Stimulated activated naive CD8-positive, alpha-beta T cell treated with anti-CD3 and anti-CD28 coated beads, Interleukin-15, amount 100 ng/mL, for 72 hours (primary cell): ENCODE measurements around the gene SLC10A3.

Experiments used
- ATAC-seq: fragments of 150-1000 bp; cut with Tn5 transposase; 2 replicates; pipeline ENCODE4 v1.10.0; 2021; ENCODE audit warnings: mild to moderate bottlenecking, moderate library complexity
- DNase-seq, 2 donors: peaks; one replicate each; pipeline ENCODE4 v3.0.0; 2021 to 2022
- H3K27ac Mint-ChIP-seq, 2 donors: one replicate each; pipeline ENCODE4 v1.8.0; 2022; ENCODE audit warnings: mild to moderate bottlenecking in 2 of 2, mixed read lengths in 2 of 2, moderate library complexity in 2 of 2
- H3K27me3 Mint-ChIP-seq: one replicate; pipeline ENCODE4 v1.8.0; 2022; ENCODE audit warnings: mixed read lengths
- H3K4me1 Mint-ChIP-seq: one replicate; pipeline ENCODE4 v1.8.0; 2022; ENCODE audit warnings: mild to moderate bottlenecking, mixed read lengths
- H3K4me3 Mint-ChIP-seq, 2 donors: one replicate each; pipeline ENCODE4 v1.8.0; 2022; ENCODE audit warnings: mild to moderate bottlenecking in 2 of 2, mixed read lengths in 2 of 2, moderate library complexity in 1 of 2
- H3K9me3 Mint-ChIP-seq, 2 donors: one replicate each; pipeline ENCODE4 v1.8.0; 2022; ENCODE audit warnings: mixed read lengths in 2 of 2

SLC10A3 gene

DNA sequence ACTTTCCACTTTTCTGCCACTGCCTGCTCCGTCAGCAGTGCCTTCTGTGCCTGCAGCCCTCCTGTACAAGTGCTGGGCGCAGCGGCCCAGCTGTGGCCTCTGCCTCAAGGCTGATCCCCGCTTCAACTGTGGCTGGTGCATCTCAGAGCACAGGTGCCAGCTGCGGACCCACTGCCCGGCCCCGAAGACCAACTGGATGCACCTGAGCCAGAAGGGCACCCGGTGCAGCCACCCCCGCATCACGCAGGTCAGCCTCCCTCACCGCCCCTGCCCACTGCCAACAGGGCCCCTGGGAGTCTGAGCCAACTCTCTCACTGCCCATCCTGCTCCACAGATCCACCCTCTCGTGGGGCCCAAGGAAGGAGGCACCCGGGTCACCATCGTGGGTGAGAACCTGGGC lies 24.8 kb downstream of the SLC10A3 start:
- H3K4me3 Mint-ChIP-seq, result no peak overlapping the region
- H3K27me3 Mint-ChIP-seq, result no peaks in the 10 kb centered on the region
- H3K4me1 Mint-ChIP-seq, result peaks cover 10% of the 10 kb centered on the region
- H3K9me3 Mint-ChIP-seq, result no peaks in the 10 kb centered on the region
- DNase-seq (no peak), ATAC-seq (no peak)
- no peak overlapping the region for H3K27ac Mint-ChIP-seq

- Mint-ChIP-seq H3K27ac (no peak overlapping the region), H3K4me3 (no peak overlapping the region), H3K27me3 (no peaks in the 10 kb centered on the region), H3K4me1 (peaks cover 17% of the 10 kb centered on the region), H3K9me3 (no peaks in the 10 kb centered on the region)
- no peak for ATAC-seq
- no peak for DNase-seq
Observed at GRCh38 chrX:154464806-154465365, 25.5 kb downstream of the SLC10A3 start.

- no peaks in the 10 kb centered on the region for H3K27me3 Mint-ChIP-seq
Observed at GRCh38 chrX:154463611-154464220, 26.7 kb downstream of the SLC10A3 start.

GRCh38 chrX:154462396-154462795 lies 28.0 kb downstream of the SLC10A3 start:
- Mint-ChIP-seq H3K4me3 (no peak overlapping the region), H3K27ac (no peak overlapping the region), H3K27me3 (no peaks in the 10 kb centered on the region), H3K4me1 (peaks cover 27% of the 10 kb centered on the region), H3K9me3 (no peaks in the 10 kb centered on the region)
- no peak for ATAC-seq
- no peak for DNase-seq

More at GRCh38 chrX:154463611-154464220, 26.7 kb downstream of the SLC10A3 start:
- no peak for ATAC-seq
- DNase-seq, result no peak
- H3K27ac Mint-ChIP-seq, result no peak overlapping the region
- no peak overlapping the region for H3K4me3 Mint-ChIP-seq
- H3K4me1 Mint-ChIP-seq, result peaks cover 26% of the 10 kb centered on the region
- no peaks in the 10 kb centered on the region for H3K9me3 Mint-ChIP-seq

GRCh38 chrX:154460326-154460725 lies 30.1 kb downstream of the SLC10A3 start:
- Mint-ChIP-seq H3K4me1 (peaks cover 32% of the 10 kb centered on the region), H3K27me3 (no peaks in the 10 kb centered on the region), H3K9me3 (no peaks in the 10 kb centered on the region), H3K4me3 (peak overlapping the region; percentile 85 to 86), H3K27ac (no peak overlapping the region)
- DNase-seq, result no peak
- no peak for ATAC-seq

GRCh38 chrX:154459832-154460231 lies 30.6 kb downstream of the SLC10A3 start:
- Mint-ChIP-seq H3K9me3 (no peaks in the 10 kb centered on the region), H3K27ac (no peak overlapping the region), H3K4me3 (peak overlapping the region; percentile 85 to 86), H3K27me3 (no peaks in the 10 kb centered on the region), H3K4me1 (peaks cover 32% of the 10 kb centered on the region)
- DNase-seq (no peak), ATAC-seq (no peak)

GRCh38 chrX:154458954-154459778 lies 31.3 kb downstream of the SLC10A3 start:
- Mint-ChIP-seq H3K9me3 (no peaks in the 10 kb centered on the region), H3K27ac (peak overlapping the region; percentile 81 to 91), H3K4me3 (peak overlapping the region; percentile 85 to 86), H3K4me1 (peaks cover 32% of the 10 kb centered on the region), H3K27me3 (no peaks in the 10 kb centered on the region)
- no peak for DNase-seq
- ATAC-seq, result peak; percentile 60

GRCh38 chrX:154458116-154458953 lies 32.1 kb downstream of the SLC10A3 start, which contains the start of gene PLXNA3:
PLXNA3 (plus strand) TSS chrX:154458281; CDS start chrX:154460184, 1,903 bp downstream.
- H3K27ac Mint-ChIP-seq, result peak within 1 kb of the TSS; percentile 87 to 97
- ATAC-seq, result peak; percentile 85
- peak within 1 kb of the TSS; percentile 88 to 89 for H3K4me3 Mint-ChIP-seq
- peak; percentile 67 to 75 for DNase-seq
- peaks cover 32% of the 10 kb centered on the region for H3K4me1 Mint-ChIP-seq
- H3K27me3 Mint-ChIP-seq, result no peaks in the 10 kb centered on the region
- no peaks in the 10 kb centered on the region for H3K9me3 Mint-ChIP-seq

DNA sequence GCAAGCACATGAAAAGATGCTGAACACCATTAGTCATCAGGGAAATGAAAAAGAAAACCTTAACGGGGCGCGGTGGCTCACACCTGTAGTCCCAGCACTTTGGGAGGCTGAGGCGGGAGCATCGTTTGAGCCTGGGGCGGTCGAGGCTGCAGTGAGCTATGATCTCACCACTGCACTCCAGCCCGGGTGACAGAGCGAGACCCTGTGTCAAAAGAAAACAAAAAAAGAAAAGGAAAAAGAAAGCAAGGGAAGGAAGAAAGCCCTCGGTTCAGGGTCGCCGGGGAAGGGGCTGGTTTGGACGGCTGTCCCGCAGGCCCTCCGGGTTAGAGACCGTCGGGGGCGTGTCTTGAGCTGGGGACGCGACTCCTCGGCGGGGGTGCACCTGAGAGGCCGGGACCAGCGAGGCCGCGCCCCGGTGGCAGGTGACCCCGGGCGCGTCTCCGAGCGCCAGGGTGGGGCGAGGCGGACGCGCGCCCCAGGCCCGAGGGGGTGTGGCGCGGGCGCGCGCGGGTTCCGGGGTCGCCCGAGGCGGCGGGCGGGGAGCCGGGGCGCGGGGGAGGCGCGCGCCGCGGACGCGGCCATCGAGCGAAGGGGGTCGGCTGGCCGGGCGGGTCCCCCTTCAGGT lies 32.8 kb downstream of the SLC10A3 start:
- Mint-ChIP-seq H3K9me3 (no peaks in the 10 kb centered on the region), H3K4me3 (peak overlapping the region; percentile 88 to 89), H3K4me1 (peaks cover 32% of the 10 kb centered on the region), H3K27me3 (no peaks in the 10 kb centered on the region), H3K27ac (peak overlapping the region; percentile 87 to 97)
- DNase-seq (peak; percentile 58 to 66), ATAC-seq (peak; percentile 73)

GRCh38 chrX:154452823-154453222 lies 37.6 kb downstream of the SLC10A3 start:
- no peak overlapping the region for H3K27ac Mint-ChIP-seq
- no peak for DNase-seq
- ATAC-seq, result no peak
- H3K4me3 Mint-ChIP-seq, result no peak overlapping the region
- H3K4me1 Mint-ChIP-seq, result peaks cover 6% of the 10 kb centered on the region
- H3K9me3 Mint-ChIP-seq, result no peaks in the 10 kb centered on the region
- H3K27me3 Mint-ChIP-seq, result no peaks in the 10 kb centered on the region

DNA sequence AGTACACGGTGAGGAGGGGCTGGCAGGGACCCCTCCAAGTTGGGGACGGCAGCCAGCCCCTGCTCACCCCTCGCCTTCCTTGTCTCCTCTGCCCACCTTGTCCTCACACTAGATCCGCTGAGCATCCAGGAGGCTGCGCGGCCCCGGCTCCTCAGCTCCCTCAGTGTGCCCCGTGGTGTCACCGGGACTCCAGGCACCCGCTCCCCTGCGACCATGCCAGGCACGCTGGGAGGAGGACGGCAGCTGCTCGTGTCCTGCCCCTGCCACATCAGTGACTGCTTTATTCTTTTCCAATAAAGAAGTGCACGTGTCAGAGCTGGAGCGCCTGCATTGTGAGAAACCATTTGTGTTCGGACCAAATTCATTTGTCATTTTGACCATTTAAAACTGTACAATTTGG lies 40.1 kb downstream of the SLC10A3 start:
- ATAC-seq, result no peak
- H3K4me1 Mint-ChIP-seq, result peaks cover 17% of the 10 kb centered on the region

GRCh38 chrX:154449618-154450017 lies 40.8 kb downstream of the SLC10A3 start:
- DNase-seq, result no peak
- Mint-ChIP-seq H3K27me3 (no peaks in the 10 kb centered on the region), H3K27ac (no peak overlapping the region), H3K4me3 (no peak overlapping the region), H3K9me3 (no peaks in the 10 kb centered on the region), H3K4me1 (peaks cover 17% of the 10 kb centered on the region)
- no peak for ATAC-seq

More for the DNA sequence above, 40.1 kb downstream of the SLC10A3 start:
- DNase-seq, result no peak
- H3K4me3 Mint-ChIP-seq, result no peak overlapping the region
- no peaks in the 10 kb centered on the region for H3K9me3 Mint-ChIP-seq
- H3K27me3 Mint-ChIP-seq, result no peaks in the 10 kb centered on the region
- no peak overlapping the region for H3K27ac Mint-ChIP-seq

DNA sequence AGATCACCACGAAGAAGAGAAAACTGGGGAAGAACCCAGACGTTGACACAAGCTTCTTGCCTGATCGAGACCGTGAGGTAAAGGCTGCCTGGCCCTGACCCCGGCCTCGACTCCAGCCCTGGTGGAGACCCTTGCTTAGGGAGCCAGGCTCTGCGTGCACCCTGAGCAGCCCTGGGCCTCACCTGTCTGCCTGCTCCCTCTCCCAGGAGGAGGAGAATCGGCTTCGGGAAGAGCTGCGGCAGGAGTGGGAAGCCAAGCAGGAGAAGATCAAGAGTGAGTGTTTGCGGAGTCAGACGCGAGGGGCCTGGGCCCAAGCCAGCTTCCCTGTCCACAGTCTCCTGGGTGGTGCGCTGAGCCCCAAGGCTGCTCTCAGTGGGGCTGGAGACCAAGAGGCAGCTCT lies 41.9 kb downstream of the SLC10A3 start:
- Mint-ChIP-seq H3K27me3 (no peaks in the 10 kb centered on the region), H3K4me1 (peaks cover 20% of the 10 kb centered on the region), H3K9me3 (no peaks in the 10 kb centered on the region), H3K4me3 (no peak overlapping the region), H3K27ac (no peak overlapping the region)
- ATAC-seq (no peak), DNase-seq (no peak)

- H3K27ac Mint-ChIP-seq, result no peak overlapping the region
- no peak for ATAC-seq
- no peak for DNase-seq
- peak overlapping the region in 1 of 2 donors; percentile 13 for H3K4me3 Mint-ChIP-seq
- peaks cover 32% of the 10 kb centered on the region for H3K4me1 Mint-ChIP-seq
- H3K9me3 Mint-ChIP-seq, result no peaks in the 10 kb centered on the region
- H3K27me3 Mint-ChIP-seq, result no peaks in the 10 kb centered on the region
Observed at GRCh38 chrX:154446430-154446829, 44.0 kb downstream of the SLC10A3 start.

GRCh38 chrX:154445776-154446175 lies 44.7 kb downstream of the SLC10A3 start:
- ATAC-seq, result no peak
- H3K4me3 Mint-ChIP-seq, result peak overlapping the region; percentile 13 to 44

More at GRCh38 chrX:154445776-154446175, 44.7 kb downstream of the SLC10A3 start:
- Mint-ChIP-seq H3K27me3 (no peaks in the 10 kb centered on the region), H3K27ac (peak overlapping the region in 1 of 2 donors; percentile 90), H3K9me3 (no peaks in the 10 kb centered on the region), H3K4me1 (peaks cover 38% of the 10 kb centered on the region)
- DNase-seq, result no peak
